Upper lobe of left lung (tissue), 6 donors: ENCODE results near the gene RABGEF1. TPM values are rescaled to one million over a fixed set of nuclear protein-coding genes. Genes with fewer than 3 reads are reported as not detected.
"Not testable (repeated sequence)": the region's sequence is repeated elsewhere in the genome, so short reads cannot be mapped to it uniquely, and the experiment has no call there.

ENCODE experiments used
- ATAC-seq, 2 donors: fragments of 200-7000 bp; cut with Tn5 transposase; one replicate each; pipeline ENCODE4 v1.9.1; 2022; ENCODE audit warnings: mild to moderate bottlenecking in 2 of 2, moderate library complexity in 2 of 2; ENCODE audit not compliant: low FRiP score in 2 of 2
- DNase-seq, 2 donors: peaks; one replicate each; pipeline ENCODE4 v3.0.0-alpha.2; 2019 to 2020
- H3K27ac ChIP-seq, 4 donors: fragments of 200-600 bp; sonication (generic); one replicate each; pipeline ENCODE4 v1.5.1; 2016 to 2019
- H3K27me3 ChIP-seq, 4 donors: fragments of 200-600 bp; sonication (generic); one replicate each; pipeline ENCODE4 v1.5.1; 2017 to 2019
- H3K36me3 ChIP-seq, 4 donors: fragments of 200-600 bp; sonication (generic); one replicate each; pipeline ENCODE4 v1.5.1; 2016 to 2019
- H3K4me1 ChIP-seq, 4 donors: fragments of 200-600 bp; sonication (generic); one replicate each; pipeline ENCODE4 v1.5.1; 2018 to 2019
- H3K4me3 ChIP-seq, 4 donors: fragments of 200-600 bp; sonication (generic); one replicate each; pipeline ENCODE4 v1.5.1; 2017 to 2019; ENCODE audit warnings: mild to moderate bottlenecking in 2 of 4, moderate library complexity in 1 of 4
- H3K9me3 ChIP-seq, 4 donors: fragments of 200-600 bp; sonication (generic); one replicate each; pipeline ENCODE4 v1.5.1; 2018 to 2019
- EP300 ChIP-seq, 4 donors: sonication (generic); formaldehyde crosslinking; IDR thresholded peaks; one replicate each; pipeline ENCODE4 v1.5.1; 2017; ENCODE audit warnings: antibody characterized with exemption in 4 of 4, control low read depth in 2 of 4
- POLR2A ChIP-seq, 4 donors: fragments of 450-650 bp; IDR thresholded peaks; one replicate each; pipeline ENCODE4 v1.5.1; 2016 to 2017; ENCODE audit warnings: antibody characterized with exemption in 4 of 4, mild to moderate bottlenecking in 2 of 4
- POLR2AphosphoS5 ChIP-seq, 2 donors: sonication (generic); formaldehyde crosslinking; IDR thresholded peaks; one replicate each; pipeline ENCODE4 v1.5.1; 2017; ENCODE audit warnings: antibody characterized with exemption in 2 of 2
- WGBS, 2 donors: methylation state at CpG; one replicate each; pipeline ENCODE4 v1.1.5; 2017 to 2018; 5-methylcytosine and 5-hydroxymethylcytosine counted together
- total RNA-seq, 6 donors: library from RNA; depleted of rRNA in 4 of 6; stranded (reverse); fragments of >200 nt in 4 of 6; gene quantifications; one replicate each; pipeline versions ENCODE4 v1.1.0 to v1.2.1, GENCODE V29; 2016 to 2021
- TF ChIP-seq, protein P1 (sequence below), 6 experiments: fragments of 450-650 bp in 4 of 6; fragments of 200-600 bp in 2 of 6; sonication (generic) in 2 of 6; IDR thresholded peaks; one replicate each; pipeline ENCODE4 v1.5.1; 2016 to 2019; ENCODE audit warnings: antibody characterized with exemption in 6 of 6
- donor health status: DM: no; HTN: no; CAD: no; lungs with moderate emphysema.
- donor health status: DM: no; HTN: yes; CAD: no; lungs with severe emphysema.

Gene RABGEF1
- total RNA-seq, 6 donors from 2014 or later: 20.7 to 35.6 (median 30.3) TPM

DNA sequence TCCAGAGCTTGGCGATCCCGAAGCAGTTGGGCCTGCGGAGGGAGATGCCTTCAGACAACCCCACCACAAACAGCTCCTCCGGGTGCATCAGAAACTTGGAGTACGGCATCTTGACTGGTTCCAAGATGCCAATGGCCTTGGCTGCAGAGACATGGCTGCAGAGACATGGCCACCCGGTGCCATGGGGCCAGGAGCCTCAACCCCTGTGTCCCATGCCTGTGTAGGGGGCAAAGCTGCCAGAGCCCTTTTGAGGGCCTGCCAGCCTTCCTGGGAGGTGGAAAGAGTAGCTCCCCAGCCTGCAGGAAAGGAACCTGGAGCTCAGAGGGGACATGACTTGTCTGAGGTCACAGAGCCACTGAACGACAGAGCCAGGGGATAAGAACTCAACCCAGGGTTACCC, 83.5 kb downstream of the RABGEF1 start:
- Histone ChIP-seq H3K4me3 (no peak overlapping the region), H3K4me1 (no peaks in the 10 kb centered on the region), H3K27ac (no peak overlapping the region), H3K9me3 (peaks cover 0 to 9% (median 2%) of the 10 kb centered on the region in 4 donors), H3K27me3 (no peaks in the 10 kb centered on the region), H3K36me3 (no peaks in the 10 kb centered on the region)
- DNase-seq: no peak
- no peak for TF ChIP-seq POLR2A (IDR thresholded peaks at IDR 0.05)
- TF ChIP-seq, protein P1, sequence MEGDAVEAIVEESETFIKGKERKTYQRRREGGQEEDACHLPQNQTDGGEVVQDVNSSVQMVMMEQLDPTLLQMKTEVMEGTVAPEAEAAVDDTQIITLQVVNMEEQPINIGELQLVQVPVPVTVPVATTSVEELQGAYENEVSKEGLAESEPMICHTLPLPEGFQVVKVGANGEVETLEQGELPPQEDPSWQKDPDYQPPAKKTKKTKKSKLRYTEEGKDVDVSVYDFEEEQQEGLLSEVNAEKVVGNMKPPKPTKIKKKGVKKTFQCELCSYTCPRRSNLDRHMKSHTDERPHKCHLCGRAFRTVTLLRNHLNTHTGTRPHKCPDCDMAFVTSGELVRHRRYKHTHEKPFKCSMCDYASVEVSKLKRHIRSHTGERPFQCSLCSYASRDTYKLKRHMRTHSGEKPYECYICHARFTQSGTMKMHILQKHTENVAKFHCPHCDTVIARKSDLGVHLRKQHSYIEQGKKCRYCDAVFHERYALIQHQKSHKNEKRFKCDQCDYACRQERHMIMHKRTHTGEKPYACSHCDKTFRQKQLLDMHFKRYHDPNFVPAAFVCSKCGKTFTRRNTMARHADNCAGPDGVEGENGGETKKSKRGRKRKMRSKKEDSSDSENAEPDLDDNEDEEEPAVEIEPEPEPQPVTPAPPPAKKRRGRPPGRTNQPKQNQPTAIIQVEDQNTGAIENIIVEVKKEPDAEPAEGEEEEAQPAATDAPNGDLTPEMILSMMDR (IDR thresholded peaks at IDR 0.05): no peak
- TF ChIP-seq EP300 (IDR thresholded peaks at IDR 0.05): no peak
- TF ChIP-seq POLR2AphosphoS5 (IDR thresholded peaks at IDR 0.05): no peak
- no peak for ATAC-seq
- WGBS, 2 donors: 69 to 94% methylated on average over 4 to 7 of the region's 7 CpGs

- not testable (repeated sequence) for H3K27me3 ChIP-seq, H3K4me1 ChIP-seq, H3K9me3 ChIP-seq, H3K36me3 ChIP-seq, ATAC-seq, H3K4me3 ChIP-seq, H3K27ac ChIP-seq
- DNase-seq: peak in 1 of 2 donors; percentile 30
- WGBS, 2 donors: 55 to 72% methylated on average over 2 of the region's 2 CpGs
These were observed 85.0 kb downstream of the RABGEF1 start for GRCh38 chr7:66825538-66825937.

GRCh38 chr7:66826649-66827048, 86.1 kb downstream of the RABGEF1 start:
- no peak for DNase-seq

DNA sequence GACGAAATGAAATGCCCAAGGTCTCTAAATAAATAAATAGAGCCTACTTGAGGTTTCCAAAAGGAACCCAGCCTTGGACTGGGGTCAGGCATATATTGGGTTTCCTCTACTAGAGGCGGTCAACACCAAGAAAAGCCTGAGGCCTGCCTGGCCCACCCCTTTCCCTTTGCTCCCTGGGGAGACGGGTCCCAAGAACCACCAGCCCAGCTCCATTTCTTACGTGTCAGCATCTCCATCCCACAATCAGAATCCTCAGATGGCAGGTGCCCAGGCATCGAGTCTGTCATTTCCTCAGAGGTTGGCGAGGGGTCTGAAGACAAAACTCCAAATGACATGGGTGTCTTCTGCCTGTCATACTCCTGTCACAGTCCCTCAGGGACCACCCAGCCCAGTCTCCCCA, 90.4 kb downstream of the RABGEF1 start:
- not testable (repeated sequence) for H3K4me3 ChIP-seq
- WGBS, 2 donors: 72 to 83% methylated on average over 6 of the region's 6 CpGs

More at GRCh38 chr7:66826649-66827048, 86.1 kb downstream of the RABGEF1 start:
- peaks cover 0 to 9% (median 2%) of the 10 kb centered on the region in 4 donors for H3K9me3 ChIP-seq
- TF ChIP-seq EP300 (IDR thresholded peaks at IDR 0.05) (no peak), POLR2AphosphoS5 (IDR thresholded peaks at IDR 0.05) (no peak)
- TF ChIP-seq, protein P1 (IDR thresholded peaks at IDR 0.05): no peak
- H3K27ac ChIP-seq: no peak overlapping the region
- H3K4me3 ChIP-seq: no peak overlapping the region
- 90 to 95% methylated on average over 3 of the region's 3 CpGs for WGBS, 2 donors
- H3K27me3 ChIP-seq: no peaks in the 10 kb centered on the region
- no peaks in the 10 kb centered on the region for H3K4me1 ChIP-seq
- no peak for ATAC-seq
- no peaks in the 10 kb centered on the region for H3K36me3 ChIP-seq

DNA sequence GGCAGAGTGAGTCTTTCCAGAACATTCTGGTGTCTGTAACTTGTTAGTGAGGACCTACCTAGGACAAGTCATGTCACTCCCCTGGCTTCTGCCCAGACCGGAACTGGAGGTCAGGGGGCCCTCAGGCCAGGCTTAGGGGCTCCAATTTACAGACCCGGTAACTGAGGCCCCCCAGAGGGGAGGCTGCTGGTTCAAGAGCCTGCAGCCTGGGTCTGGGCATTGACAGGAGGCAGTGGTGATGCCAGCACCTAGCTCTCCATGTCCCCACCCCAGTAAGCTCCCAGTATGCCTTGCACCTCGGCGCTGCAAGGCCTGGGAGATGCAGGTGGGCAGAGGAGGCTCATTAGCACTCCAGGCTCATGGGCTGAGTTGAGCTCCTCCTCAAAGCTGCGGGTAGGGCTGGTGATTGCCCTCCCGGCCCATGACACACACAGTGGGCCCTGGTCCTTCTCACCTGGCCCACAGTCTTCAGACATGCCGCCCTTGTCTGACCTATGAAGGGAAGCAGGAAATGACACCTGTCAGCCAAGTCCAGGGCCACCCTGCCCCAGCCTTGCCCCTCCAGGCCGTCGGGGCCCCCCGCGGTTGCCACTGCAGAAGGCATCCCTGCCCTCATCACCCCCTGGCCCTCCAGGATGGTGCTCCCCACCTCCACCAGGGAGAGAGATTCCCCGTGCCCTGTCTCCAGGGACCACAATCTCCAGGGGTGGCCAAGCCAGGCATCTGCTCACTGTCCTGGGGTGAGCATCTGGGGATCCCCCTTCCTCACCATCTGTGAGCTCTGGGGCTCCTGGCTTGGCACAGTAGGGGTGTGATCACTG, 92.2 kb downstream of the RABGEF1 start:
- ATAC-seq: peak; percentile 13 to 41
- no peaks in the 10 kb centered on the region for H3K36me3 ChIP-seq
- H3K4me1 ChIP-seq: no peaks in the 10 kb centered on the region
- TF ChIP-seq POLR2A (IDR thresholded peaks at IDR 0.05) (no peak), EP300 (IDR thresholded peaks at IDR 0.05) (no peak), POLR2AphosphoS5 (IDR thresholded peaks at IDR 0.05) (no peak)
- TF ChIP-seq, protein P1 (IDR thresholded peaks at IDR 0.05): no peak
- WGBS, 2 donors: 82% methylated on average over 6 of the region's 12 CpGs; no CpG with 5 or more reads in 1 of the 2 donors
- H3K27ac ChIP-seq: no peak overlapping the region
- no peak overlapping the region for H3K4me3 ChIP-seq
- peaks cover 0 to 10% (median 0%) of the 10 kb centered on the region in 4 donors for H3K9me3 ChIP-seq
- DNase-seq: peak in 1 of 2 donors; percentile 69
- H3K27me3 ChIP-seq: no peaks in the 10 kb centered on the region

More for the DNA sequence above, 90.4 kb downstream of the RABGEF1 start:
- not testable (repeated sequence) for H3K36me3 ChIP-seq, H3K27me3 ChIP-seq, ATAC-seq, H3K27ac ChIP-seq, DNase-seq, H3K9me3 ChIP-seq, H3K4me1 ChIP-seq

- Histone ChIP-seq H3K27ac (no peak overlapping the region), H3K4me3 (no peak overlapping the region), H3K4me1 (no peaks in the 10 kb centered on the region), H3K36me3 (no peaks in the 10 kb centered on the region), H3K9me3 (peaks cover 0 to 10% (median 0%) of the 10 kb centered on the region in 4 donors), H3K27me3 (no peaks in the 10 kb centered on the region)
- DNase-seq: peak in 1 of 2 donors; percentile 28
- TF ChIP-seq, protein P1 (IDR thresholded peaks at IDR 0.05): peak in 2 of 6 experiments; percentile 20 to 23
- TF ChIP-seq POLR2A (IDR thresholded peaks at IDR 0.05): no peak
- no peak for TF ChIP-seq POLR2AphosphoS5 (IDR thresholded peaks at IDR 0.05)
- TF ChIP-seq EP300 (IDR thresholded peaks at IDR 0.05): no peak
- ATAC-seq: peak in 1 of 2 donors; percentile 48
- 41 to 46% methylated on average over 5 of the region's 5 CpGs for WGBS, 2 donors
These were observed 96.5 kb downstream of the RABGEF1 start for GRCh38 chr7:66837007-66837406.
